Stimulated activated CD4-positive, alpha-beta T cell treated with anti-CD3 and anti-CD28 coated beads, Interleukin-15, amount 100 ng/mL, for 48 hours (primary cell): ENCODE measurements around the gene C10orf67.

Experiments
- DNase-seq, 2 donors: peaks; one replicate each; pipeline ENCODE4 v3.0.0-alpha.2; 2020; ENCODE audit warnings: low read depth in 2 of 2

Gene C10orf67

DNA sequence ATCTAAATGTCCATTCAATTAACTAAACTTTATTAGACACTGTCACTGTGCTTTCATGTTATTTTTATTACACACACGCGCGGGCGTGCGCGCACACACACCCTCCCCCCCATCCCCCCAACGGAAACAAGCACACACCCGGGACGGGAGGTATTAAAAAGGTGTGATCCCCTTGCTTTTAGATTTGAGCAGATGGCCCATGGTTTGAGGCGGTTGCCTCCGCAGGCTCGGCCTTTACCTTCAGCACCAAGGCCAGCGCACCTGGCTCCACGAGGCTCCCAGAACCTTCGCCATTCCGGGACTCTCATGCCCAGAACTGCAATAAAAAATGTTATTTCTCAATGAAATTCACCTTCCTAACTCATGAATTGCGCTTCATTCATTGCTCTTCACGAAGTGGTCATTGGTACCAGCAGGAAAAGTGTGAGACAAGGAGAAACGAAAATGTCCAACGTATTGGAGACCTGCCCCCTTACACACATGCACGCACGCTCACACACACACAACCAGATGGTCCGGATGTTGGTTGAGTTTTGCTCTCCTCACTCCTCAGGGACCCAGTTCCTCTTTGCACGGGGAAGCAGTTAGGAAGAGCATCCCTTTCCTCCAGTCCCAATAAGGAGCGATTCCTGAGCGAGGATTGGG is 173.2 kb downstream of the C10orf67 start:
- DNase-seq, result no peak

GRCh38 chr10:23158370-23158769 is 186.2 kb downstream of the C10orf67 start:
- no peak for DNase-seq

GRCh38 chr10:23157691-23158369 is 186.8 kb downstream of the C10orf67 start:
- no peak for DNase-seq

- no peak for DNase-seq
Observed at GRCh38 chr10:23157239-23157681, 187.3 kb downstream of the C10orf67 start.

DNA sequence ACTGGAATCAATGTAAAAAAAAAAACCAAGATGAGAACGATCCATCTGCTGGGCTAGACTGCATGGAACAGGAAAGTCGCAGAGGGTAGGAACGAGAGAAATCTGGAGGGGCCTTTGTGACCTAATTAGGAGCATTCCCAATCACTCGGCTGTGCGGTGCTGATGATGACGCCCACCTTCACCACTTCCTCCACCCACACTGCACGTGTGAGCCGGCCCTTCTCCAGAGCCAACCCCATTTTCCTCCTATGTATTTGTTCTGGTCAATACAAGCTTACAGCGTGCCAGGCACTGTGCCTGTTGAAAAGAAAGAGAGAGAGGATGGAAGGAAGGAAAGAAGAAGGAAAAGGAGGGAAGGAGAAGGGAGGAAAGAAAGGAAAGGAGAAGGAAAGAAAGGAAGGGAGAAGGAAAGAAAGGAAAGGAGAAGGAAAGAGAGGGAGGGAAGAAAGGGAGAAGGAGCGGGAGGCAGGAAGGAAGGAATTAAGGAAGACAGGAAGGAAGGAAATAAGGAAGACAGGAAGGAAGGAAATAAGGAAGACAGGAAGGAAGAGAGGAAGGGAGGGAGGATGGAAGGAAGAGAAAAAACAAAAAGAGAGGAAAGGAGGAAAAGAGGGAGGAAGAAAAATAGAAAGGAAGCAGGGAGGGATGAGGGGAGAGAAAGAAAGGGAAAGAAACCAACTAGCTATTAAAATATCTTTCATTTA is 188.0 kb downstream of the C10orf67 start:
- no peak for DNase-seq

DNA sequence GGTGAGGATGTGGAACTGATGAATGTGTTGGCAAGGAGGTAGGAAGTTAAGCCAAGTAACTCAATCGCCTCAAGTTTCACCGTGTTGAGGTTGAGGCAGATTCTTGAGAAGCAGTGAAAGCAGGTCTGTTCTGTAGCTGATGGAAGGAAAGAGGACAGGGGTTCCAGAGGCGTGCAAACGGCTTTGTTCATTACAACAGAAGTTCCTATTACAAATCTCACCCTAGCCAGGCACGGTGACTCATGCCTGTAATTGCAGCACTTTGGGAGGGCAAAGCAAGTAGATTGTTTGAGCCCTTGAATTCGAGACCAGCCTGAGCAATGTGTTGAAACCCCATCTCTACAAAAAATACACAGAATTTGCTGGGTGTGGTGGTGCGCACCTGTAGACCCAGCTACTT is 189.4 kb downstream of the C10orf67 start:
- no peak for DNase-seq
